OCI-LY7 (cell line): ENCODE measurements around the gene OR1F1.

Experiments
- CTCF ChIP-seq: fragments of 200-600 bp; sonication (generic); conservative IDR thresholded peaks from 2 replicates; pipeline ENCODE4 v1.5.1; 2014; ENCODE audit warnings: mild to moderate bottlenecking, antibody characterized with exemption, low read length, moderate library complexity, mixed read lengths
- EZH2phosphoT487 ChIP-seq: fragments of 200-600 bp; sonication (generic); IDR thresholded peaks from 2 replicates; pipeline ENCODE4 v1.6.1; 2018; ENCODE audit warnings: low read depth, borderline replicate concordance, mild to moderate bottlenecking, mixed run types, antibody characterized with exemption, low read length, moderate library complexity, mixed read lengths

DNA sequence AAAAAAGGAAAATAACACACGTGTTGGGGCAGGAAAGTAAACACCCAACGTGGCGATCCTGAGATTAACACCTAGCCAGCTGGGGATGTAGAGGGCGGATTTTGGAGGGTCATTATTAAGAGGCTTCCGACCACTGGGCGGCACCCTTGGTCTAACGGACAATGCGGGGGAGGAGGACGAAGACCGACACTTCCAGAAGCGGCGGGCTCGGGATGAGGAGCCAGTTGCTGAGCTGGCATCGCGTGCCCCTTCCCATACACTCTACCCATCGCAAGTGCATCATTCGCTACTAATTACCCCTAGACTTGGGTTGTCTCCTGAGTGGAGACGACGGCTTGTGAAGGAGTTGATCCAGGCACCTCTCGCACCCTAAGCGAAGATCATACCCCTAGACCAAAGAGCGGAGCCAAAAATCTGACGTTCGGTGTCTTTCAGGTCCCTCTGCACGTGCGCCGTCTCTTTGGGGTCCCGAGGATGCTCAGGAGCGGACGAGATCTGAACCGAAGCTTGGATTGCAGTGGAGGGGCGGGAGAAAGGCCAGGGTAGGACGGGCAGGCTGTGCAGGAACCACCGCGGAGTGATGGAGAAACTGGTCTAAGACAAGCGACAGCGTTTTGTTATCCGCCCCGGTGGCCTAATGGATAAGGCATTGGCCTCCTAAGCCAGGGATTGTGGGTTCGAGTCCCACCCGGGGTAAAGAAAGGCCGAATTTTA lies 35.6 kb upstream of the OR1F1 start:
- TF ChIP-seq CTCF = peak; percentile 80
- TF ChIP-seq EZH2phosphoT487 = no peak
